HG03196 (cell line): Measurements from ENCODE around the gene TERT.

Experiments used
- ATAC-seq: cut with Tn5 transposase; IDR thresholded peaks from one replicate; pipeline ENCODE4 v1.9.1; 2021; ENCODE audit not compliant: unreplicated experiment

TERT gene

GRCh38 chr5:1209896-1210776 lies 84.7 kb downstream of the TERT start:
- no peak for ATAC-seq

DNA sequence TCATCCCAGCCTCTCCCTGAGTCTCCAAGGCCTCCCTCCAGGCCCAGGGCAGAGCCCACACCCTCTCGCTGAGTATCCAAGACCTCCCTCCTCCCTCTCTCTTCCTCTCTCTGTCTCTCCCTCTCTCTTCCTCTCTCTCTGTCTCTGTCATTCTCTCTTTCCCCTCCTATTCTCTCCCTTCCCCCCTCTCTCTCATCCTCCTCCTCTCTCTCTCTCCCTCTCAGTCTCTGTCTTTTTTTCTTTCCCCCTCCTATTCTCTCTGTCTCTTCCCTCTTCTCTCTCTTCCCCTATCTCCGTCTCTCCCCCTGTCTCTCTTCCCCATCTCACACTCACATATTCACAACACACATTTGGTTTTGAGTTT lies 85.4 kb downstream of the TERT start:
- ATAC-seq: no peak

GRCh38 chr5:1208743-1209488 lies 86.0 kb downstream of the TERT start:
- ATAC-seq: no peak

GRCh38 chr5:1208221-1208742 lies 86.6 kb downstream of the TERT start:
- ATAC-seq: no peak

DNA sequence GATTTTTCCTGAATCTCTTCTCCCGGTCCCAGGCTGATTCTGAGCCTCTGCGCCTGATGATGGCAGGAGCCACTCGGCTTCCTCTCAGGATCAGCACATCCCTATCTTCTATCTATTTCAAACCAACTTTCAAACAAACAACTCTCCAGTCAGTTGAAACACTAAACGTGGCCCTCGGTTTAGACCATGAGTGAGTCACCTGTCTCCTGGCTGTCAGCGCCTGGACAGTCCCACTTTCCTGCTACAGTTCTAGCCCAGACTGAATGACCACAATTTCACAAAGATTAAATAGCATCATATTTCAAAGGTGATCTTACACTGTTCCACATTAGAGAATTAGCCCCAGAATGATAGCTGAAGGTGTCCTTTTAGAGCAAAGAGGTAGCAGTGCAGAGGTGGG lies 87.3 kb downstream of the TERT start:
- ATAC-seq: no peak

DNA sequence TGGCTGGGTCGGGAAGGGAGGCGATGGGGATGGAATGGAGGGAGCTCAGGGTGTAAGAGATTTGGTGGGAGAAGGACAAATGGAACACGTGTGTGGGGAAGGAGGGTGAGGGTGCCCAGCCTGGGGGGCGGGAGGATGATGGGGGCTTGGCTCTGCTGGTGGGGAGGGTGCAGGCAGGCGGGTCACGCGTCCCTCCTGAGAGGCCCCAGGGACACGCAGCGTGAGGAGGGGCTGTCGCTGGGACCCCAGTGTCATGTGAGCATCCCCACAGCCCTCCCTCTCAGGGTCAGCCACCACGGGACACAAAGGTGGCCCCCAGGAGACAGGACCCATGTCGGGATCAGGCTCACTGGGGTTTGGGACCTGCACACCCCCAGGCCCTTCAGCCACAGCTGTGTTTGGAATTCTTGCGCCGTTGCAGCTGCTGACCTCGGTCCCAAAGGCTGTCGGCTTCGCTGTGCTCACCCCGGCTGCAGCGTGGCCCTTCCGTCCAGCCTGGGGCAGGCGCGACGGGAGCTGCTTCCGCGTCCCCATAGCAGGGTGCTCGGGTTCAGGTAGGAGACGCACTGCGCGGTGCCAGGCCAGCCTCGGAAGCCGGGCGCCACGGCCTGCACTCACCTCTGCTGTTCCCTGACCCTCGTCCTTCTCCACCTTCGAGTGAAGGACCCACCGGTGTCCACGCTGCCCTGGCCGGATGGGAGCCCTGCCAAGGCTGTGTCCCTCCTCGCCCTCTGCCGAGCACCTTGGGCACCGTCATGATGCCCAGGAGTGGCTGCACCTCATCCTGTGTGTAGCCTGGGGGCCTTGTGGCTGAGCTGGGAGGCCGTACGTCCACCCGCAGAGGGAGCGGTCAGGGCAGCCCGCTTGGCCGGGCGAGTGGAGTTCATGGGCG lies 88.1 kb downstream of the TERT start:
- ATAC-seq: no peak

GRCh38 chr5:1205255-1206180 lies 89.3 kb downstream of the TERT start:
- no peak for ATAC-seq

DNA sequence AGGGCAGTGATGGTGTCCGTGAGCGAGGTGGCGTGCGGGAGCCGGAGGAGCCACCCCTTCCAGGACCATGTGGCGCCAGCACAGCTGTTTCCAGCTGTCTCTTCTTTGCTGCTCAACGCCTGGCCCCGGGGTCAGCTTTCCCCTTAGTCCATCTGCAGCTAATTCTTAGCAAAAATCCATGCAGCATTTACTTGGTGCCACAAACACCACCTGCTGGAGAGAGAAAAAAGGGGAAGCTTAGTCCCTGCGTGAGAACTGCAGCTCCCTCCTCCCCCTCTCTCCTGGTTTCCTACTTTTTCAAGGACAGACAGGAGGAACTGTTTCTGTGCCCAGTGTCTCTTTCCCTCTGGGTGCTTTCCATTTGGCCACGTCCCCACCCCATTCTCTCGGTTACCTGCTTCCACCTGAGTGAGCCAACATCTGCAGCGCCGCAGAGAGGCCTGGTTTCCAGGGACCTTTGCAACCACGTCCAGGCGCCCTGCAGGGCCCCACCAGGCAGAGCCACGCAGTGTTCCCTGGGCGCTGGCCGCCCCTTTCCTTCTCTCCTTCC lies 90.1 kb downstream of the TERT start:
- ATAC-seq: no peak

- ATAC-seq: no peak
Observed at GRCh38 chr5:1203968-1204692, 90.7 kb downstream of the TERT start.

- no peak for ATAC-seq
Observed at GRCh38 chr5:1203311-1203967, 91.4 kb downstream of the TERT start.
